Gastroesophageal sphincter (tissue), 4 donors: Measurements from ENCODE around the gene CCNI. TPM values are rescaled to one million over a fixed set of nuclear protein-coding genes. Genes with fewer than 3 reads are reported as not detected.
A peak's percentile ranks its signal among the peaks of the same experiment; 100 is the strongest.
"Not testable (repeated sequence)": the region's sequence is repeated elsewhere in the genome, so short reads cannot be mapped to it uniquely, and the experiment has no call there.

Experiments used
- ATAC-seq: fragments of 150-250 bp; one replicate; pipeline ENCODE4 v1.9.1; 2016; ENCODE audit warnings: mild to moderate bottlenecking, moderate library complexity
- H3K27ac ChIP-seq, 4 donors: fragments of 200-600 bp; sonication (generic) in 3 of 4; 1 replicate in 3 of 4; 2 replicates in 1 of 4; pipeline ENCODE4 v1.5.1; 2016 to 2019
- H3K27me3 ChIP-seq: fragments of 200-600 bp; sonication (generic); one replicate; pipeline ENCODE4 v1.5.1; 2019
- H3K36me3 ChIP-seq, 2 donors: fragments of 200-600 bp; sonication (generic); one replicate each; pipeline ENCODE4 v1.5.1; 2019; ENCODE audit warnings: control low read depth in 1 of 2
- H3K4me1 ChIP-seq, 3 donors: fragments of 200-600 bp; sonication (generic); 1 replicate in 2 of 3; 2 replicates in 1 of 3; pipeline ENCODE4 v1.5.1; 2016 to 2019; ENCODE audit warnings: control low read depth in 2 of 3
- H3K4me3 ChIP-seq, 2 donors: fragments of 200-600 bp; sonication (generic); one replicate each; pipeline ENCODE4 v1.5.1; 2019; ENCODE audit warnings: mild to moderate bottlenecking in 1 of 2, moderate library complexity in 1 of 2
- H3K9me3 ChIP-seq, 3 donors: fragments of 200-600 bp; sonication (generic); one replicate each; pipeline ENCODE4 v1.5.1; 2017 to 2019; ENCODE audit warnings: control low read depth in 2 of 3
- CTCF ChIP-seq, 4 experiments: fragments of 200-600 bp in 2 of 4; fragments of 450-650 bp in 2 of 4; sonication (generic) in 1 of 4; IDR thresholded peaks; one replicate each; pipeline ENCODE4 v1.5.1; 2017 to 2019; ENCODE audit warnings: antibody characterized with exemption in 4 of 4, mild to moderate bottlenecking in 2 of 4, moderate library complexity in 2 of 4
- EP300 ChIP-seq: sonication (generic); formaldehyde crosslinking; IDR thresholded peaks from one replicate; pipeline ENCODE4 v1.6.1; 2017; ENCODE audit warnings: antibody characterized with exemption, mild to moderate bottlenecking
- POLR2A ChIP-seq, 2 donors: fragments of 450-650 bp; IDR thresholded peaks; one replicate each; pipeline ENCODE4 v1.6.1; 2017; ENCODE audit warnings: antibody characterized with exemption in 2 of 2, mild to moderate bottlenecking in 2 of 2, moderate library complexity in 1 of 2
- POLR2AphosphoS5 ChIP-seq: sonication (generic); formaldehyde crosslinking; IDR thresholded peaks from one replicate; pipeline ENCODE4 v1.6.1; 2017; ENCODE audit warnings: antibody characterized with exemption
- WGBS, 2 donors: methylation state at CpG; one replicate each; pipeline ENCODE4 v1.1.5; 2018; ENCODE audit warnings: low coverage in 1 of 2; 5-methylcytosine and 5-hydroxymethylcytosine counted together
- total RNA-seq, 4 donors: library from RNA; depleted of rRNA; stranded (reverse); fragments of >200 nt; gene quantifications; one replicate each; pipeline ENCODE4 v1.1.0, GENCODE V29; 2016

The CCNI gene
- total RNA-seq, 4 donors from 2014 or later = 307 to 378 (median 358) TPM

- peak overlapping the region; percentile 98 to 100 (median 98) for H3K27ac ChIP-seq
- WGBS, 2 donors = 0 to 2% methylated on average over 4 to 5 of the region's 5 CpGs
- H3K4me3 ChIP-seq = peak overlapping the region; percentile 84 to 95
- H3K27me3 ChIP-seq = no peaks in the 10 kb centered on the region
- H3K9me3 ChIP-seq = no peaks in the 10 kb centered on the region
- no peak for ATAC-seq
- no peaks in the 10 kb centered on the region for H3K36me3 ChIP-seq
- no peak for TF ChIP-seq POLR2AphosphoS5
- TF ChIP-seq CTCF (IDR thresholded peaks at IDR 0.05) = no peak
- TF ChIP-seq POLR2A (IDR thresholded peaks at IDR 0.05) = no peak
- no peak for TF ChIP-seq EP300
- peaks cover 0 to 68% (median 2%) of the 10 kb centered on the region in 3 donors for H3K4me1 ChIP-seq
These were observed 1.8 kb downstream of the CCNI start for GRCh38 chr4:77073981-77074380.

GRCh38 chr4:77073106-77073809 lies 2.5 kb downstream of the CCNI start:
- Histone ChIP-seq H3K27me3 (no peaks in the 10 kb centered on the region), H3K9me3 (no peaks in the 10 kb centered on the region), H3K4me1 (peaks cover 0 to 75% (median 2%) of the 10 kb centered on the region in 3 donors), H3K27ac (peak overlapping the region; percentile 69 to 100 (median 98)), H3K4me3 (peak overlapping the region; percentile 84 to 95), H3K36me3 (no peaks in the 10 kb centered on the region)
- 0 to 2% methylated on average over 3 of the region's 3 CpGs for WGBS, 2 donors
- ATAC-seq = no peak
- no peak for TF ChIP-seq EP300
- peak; percentile 41 for TF ChIP-seq POLR2AphosphoS5

- no peak for ATAC-seq
- Histone ChIP-seq H3K4me3 (no peak overlapping the region), H3K9me3 (no peaks in the 10 kb centered on the region), H3K27ac (peak overlapping the region in 1 of 4 donors; percentile 99), H3K27me3 (no peaks in the 10 kb centered on the region), H3K4me1 (peaks cover 0 to 76% (median 0%) of the 10 kb centered on the region in 3 donors), H3K36me3 (no peaks in the 10 kb centered on the region)
- no peak for TF ChIP-seq POLR2A (IDR thresholded peaks at IDR 0.05)
- TF ChIP-seq EP300 = no peak
- TF ChIP-seq CTCF (IDR thresholded peaks at IDR 0.05) = no peak
- no peak for TF ChIP-seq POLR2AphosphoS5
- WGBS, 2 donors = 20 to 47% methylated on average over 2 to 5 of the region's 5 CpGs
These were observed 3.5 kb downstream of the CCNI start for GRCh38 chr4:77072195-77072753.

- ATAC-seq, H3K27me3 ChIP-seq, H3K9me3 ChIP-seq, H3K4me3 ChIP-seq: not testable (repeated sequence)
- Histone ChIP-seq H3K36me3 (peaks cover 0 to 20% of the 10 kb centered on the region in 2 donors), H3K27ac (peak overlapping the region in 1 of 4 donors; percentile 57), H3K4me1 (peaks cover 0 to 80% (median 0%) of the 10 kb centered on the region in 3 donors)
- WGBS, 2 donors = 58% methylated on average over 3 of the region's 3 CpGs; no CpG with 5 or more reads in 1 of the 2 donors
These were observed 6.3 kb downstream of the CCNI start for GRCh38 chr4:77069514-77069913.

GRCh38 chr4:77065382-77065781 lies 10.4 kb downstream of the CCNI start:
- peaks cover 0 to 61% of the 10 kb centered on the region in 2 donors for H3K36me3 ChIP-seq
- H3K27me3 ChIP-seq = no peaks in the 10 kb centered on the region
- H3K9me3 ChIP-seq = no peaks in the 10 kb centered on the region
- TF ChIP-seq POLR2AphosphoS5 (no peak), EP300 (no peak), CTCF (IDR thresholded peaks at IDR 0.05) (no peak)
- H3K4me1 ChIP-seq = peaks cover 0 to 53% (median 0%) of the 10 kb centered on the region in 3 donors
- no peak overlapping the region for H3K27ac ChIP-seq
- no peak for ATAC-seq
- WGBS, 2 donors = 73 to 100% methylated on average over 1 of the region's 1 CpG
- H3K4me3 ChIP-seq = no peak overlapping the region

- H3K4me1 ChIP-seq = peaks cover 0 to 43% (median 0%) of the 10 kb centered on the region in 3 donors
- H3K9me3 ChIP-seq = no peaks in the 10 kb centered on the region
- no peak for ATAC-seq
- H3K27me3 ChIP-seq = no peaks in the 10 kb centered on the region
- H3K27ac ChIP-seq = no peak overlapping the region
- TF ChIP-seq POLR2AphosphoS5 (no peak), POLR2A (IDR thresholded peaks at IDR 0.05) (no peak), CTCF (IDR thresholded peaks at IDR 0.05) (no peak), EP300 (no peak)
- no peak overlapping the region for H3K4me3 ChIP-seq
- peaks cover 0 to 70% of the 10 kb centered on the region in 2 donors for H3K36me3 ChIP-seq
These were observed 12.9 kb downstream of the CCNI start for GRCh38 chr4:77062856-77063255.
